HepG2 (cell line): ENCODE results near the gene ADSS1. TPM values are rescaled to one million over a fixed set of nuclear protein-coding genes. Genes with fewer than 3 reads are reported as not detected.

Source experiments
- DRAP1 ChIP-seq: IDR thresholded peaks from 2 replicates; pipeline ENCODE4 v1.6.1; 2016; ENCODE audit warnings: missing genetic modification reagents, missing compliant biosample characterization
- HOMEZ ChIP-seq: IDR thresholded peaks from 2 replicates; pipeline ENCODE4 v1.6.1; 2016; ENCODE audit warnings: low read depth
- POLR2G ChIP-seq: fragments of 200-400 bp; formaldehyde crosslinking; IDR thresholded peaks from 2 replicates; pipeline ENCODE4 v1.6.1; 2018; ENCODE audit warnings: mild to moderate bottlenecking, low read depth, low read length, moderate library complexity
- RBAK ChIP-seq: sonication (generic); formaldehyde crosslinking; IDR thresholded peaks from 2 replicates; pipeline ENCODE4 v1.5.1; 2020; ENCODE audit warnings: mild to moderate bottlenecking, missing genetic modification reagents
- TCF7L2 ChIP-seq: IDR thresholded peaks from 2 replicates; pipeline ENCODE4 v1.6.1; 2011; ENCODE audit warnings: mild to moderate bottlenecking, low read depth, low read length, moderate library complexity
- THRA ChIP-seq: sonication (generic); formaldehyde crosslinking; IDR thresholded peaks from 2 replicates; pipeline ENCODE4 v1.4.0; 2020; ENCODE audit warnings: missing genetic modification reagents, borderline replicate concordance
- ZC3H13 ChIP-seq: sonication (generic); formaldehyde crosslinking; IDR thresholded peaks from 2 replicates; pipeline ENCODE4 v1.8.1; 2023; ENCODE audit warnings: mild to moderate bottlenecking, missing genetic modification reagents, moderate library complexity
- ZNF276 ChIP-seq: sonication (generic); formaldehyde crosslinking; IDR thresholded peaks from 2 replicates; pipeline ENCODE4 v1.4.0; 2020; ENCODE audit warnings: mild to moderate bottlenecking, low read depth, missing genetic modification reagents
- ZNF362 ChIP-seq: sonication (generic); formaldehyde crosslinking; IDR thresholded peaks from 2 replicates; pipeline ENCODE4 v1.4.0; 2020; ENCODE audit warnings: missing genetic modification reagents, mild to moderate bottlenecking, borderline replicate concordance
- ZNF646 ChIP-seq: sonication (generic); formaldehyde crosslinking; IDR thresholded peaks from 2 replicates; pipeline ENCODE4 v1.9.0; 2021; ENCODE audit warnings: mild to moderate bottlenecking, missing genetic modification reagents
- ZNF672 ChIP-seq: sonication (generic); formaldehyde crosslinking; IDR thresholded peaks from 2 replicates; pipeline ENCODE4 v1.8.1; 2022; ENCODE audit warnings: missing genetic modification reagents
- ZNF724P ChIP-seq: sonication (generic); formaldehyde crosslinking; IDR thresholded peaks from 2 replicates; pipeline ENCODE4 v1.8.0; 2022; ENCODE audit warnings: missing genetic modification reagents, borderline replicate concordance
- ZNF749 ChIP-seq: sonication (generic); formaldehyde crosslinking; IDR thresholded peaks from 2 replicates; pipeline ENCODE4 v1.8.0; 2022; ENCODE audit warnings: mild to moderate bottlenecking, missing genetic modification reagents, moderate library complexity, borderline replicate concordance
- polyA plus RNA-seq, 8 experiments: library from polyadenylated mRNA; depleted of rRNA in 3 of 8; stranded (reverse) in 7 of 8; unstranded in 1 of 8; fragments of >200 nt; fragmentation: Illumina TruSeq in 4 of 8; extraction: Trizol in 4 of 8; gene quantifications; 2 replicates each; pipeline versions ENCODE4 v1.2.1 to v1.2.3, GENCODE V29; 2011 to 2016; ENCODE audit warnings: low read depth in 4 of 8, missing spikeins in 1 of 8, mixed read lengths in 1 of 8; ENCODE audit not compliant: insufficient read depth in 1 of 8
- total RNA-seq, 5 experiments: library from RNA; depleted of rRNA; stranded (reverse); fragments of >200 nt; fragmentation: Illumina TruSeq; extraction: Trizol; gene quantifications; 2 replicates each; pipeline ENCODE4 v1.2.3, GENCODE V29; 2016; ENCODE audit warnings: low read depth in 1 of 5

Gene ADSS1
- total and polyA plus RNA-seq, 2 of the 13 experiments (the other 11 are each of a cell fraction or from before 2014, with no cell fraction given) = 1.0 to 36.7 TPM

- no peak for TF ChIP-seq ZNF646
- TF ChIP-seq ZNF724P = no peak; the same call in 1 of the 2 replicates
- no peak for TF ChIP-seq ZNF362 (CRISPR knock-in tag)
- TF ChIP-seq TCF7L2 = no peak
- no peak for TF ChIP-seq RBAK (CRISPR knock-in tag)
- no peak for TF ChIP-seq ZNF749 (CRISPR knock-in tag)
- TF ChIP-seq HOMEZ = no peak
- TF ChIP-seq POLR2G = peak; percentile 91
- TF ChIP-seq ZNF672 (CRISPR knock-in tag) = no peak
- TF ChIP-seq ZNF276 (CRISPR knock-in tag) = no peak
- TF ChIP-seq THRA (CRISPR knock-in tag) = no peak
- peak; percentile 79 for TF ChIP-seq DRAP1 (CRISPR knock-in tag)
- 0 out of 2 replicates have a peak, but pooled peaks have one; percentile 27 for TF ChIP-seq ZC3H13 (CRISPR knock-in tag)
These were observed at the start of gene ADSS1 (continued) for GRCh38 chr14:104723651-104724406.
